C4-2B (cell line): ENCODE results near the gene RITA1.

ENCODE experiments used
- CTCF ChIP-seq: fragments of 450-650 bp; conservative IDR thresholded peaks from 2 replicates; pipeline ENCODE4 v1.5.1; 2017; ENCODE audit warnings: mild to moderate bottlenecking
- ZFX ChIP-seq: fragments of 450-650 bp; IDR thresholded peaks from 2 replicates; pipeline ENCODE4 v1.6.1; 2017

- TF ChIP-seq CTCF (no peak), ZFX (no peak)
Measured at GRCh38 chr12:113152196-113152834, 33.2 kb upstream of the RITA1 start.
